ENCODE results near the gene NPS. TPM values are rescaled to one million over a fixed set of nuclear protein-coding genes. Genes with fewer than 3 reads are reported as not detected.

NPS gene
- total and polyA plus RNA-seq, 5 experiments from 2014 or later: not detected

DNA sequence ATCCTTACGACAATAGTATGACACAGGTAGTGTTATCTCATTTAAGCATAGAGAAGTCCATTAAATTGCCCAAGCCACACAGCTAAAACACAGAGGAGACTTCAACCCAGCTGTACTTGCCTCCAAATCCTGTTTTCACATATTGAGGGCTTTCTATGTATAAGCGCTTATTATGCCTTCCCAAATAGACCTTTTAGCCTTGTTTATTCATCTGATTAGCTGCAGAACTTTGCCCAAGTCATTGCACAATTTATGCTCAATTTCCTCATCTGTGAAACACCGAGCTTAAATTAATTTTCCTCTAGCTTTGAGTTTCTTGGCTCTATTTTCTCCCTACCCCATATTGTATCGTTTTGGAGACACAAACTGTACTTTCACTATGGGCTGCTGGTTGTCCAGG is 15.5 kb downstream of the NPS start:
- ATAC-seq (no peak), DNase-seq (no peak)
- peaks cover 0 to 2% (median 0%) of the 10 kb centered on the region in 9 donors for H3K9me3 Mint-ChIP-seq
- no peaks in the 10 kb centered on the region for H3K4me1 Mint-ChIP-seq
- H3K27ac Mint-ChIP-seq: no peak overlapping the region
- POLR2A ChIA-PET: no interaction called here
- H3K4me3 Mint-ChIP-seq: no peak overlapping the region
- H3K27me3 Mint-ChIP-seq: peaks cover 2 to 37% (median 4%) of the 10 kb centered on the region in 5 donors
- H3K36me3 Mint-ChIP-seq: no peaks in the 10 kb centered on the region

DNA sequence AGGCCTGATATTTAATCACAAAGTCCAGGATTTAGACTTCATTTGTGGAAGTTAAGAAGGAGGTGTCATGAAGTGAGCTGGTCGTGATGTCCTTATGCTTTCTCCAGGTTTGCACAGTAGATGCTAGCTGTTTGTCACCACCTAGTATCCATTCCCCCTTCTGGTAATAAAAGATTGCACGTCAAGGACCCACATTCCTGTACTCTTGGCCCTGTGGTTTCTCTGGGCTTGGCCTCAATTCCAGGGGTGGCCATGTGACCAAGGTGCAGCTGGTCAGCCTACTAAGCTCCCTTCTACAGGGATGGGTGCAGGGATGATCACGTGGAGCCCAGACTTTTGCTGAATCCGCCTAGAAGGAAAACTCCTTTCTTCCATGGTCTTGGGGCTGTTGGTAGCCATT is 16.5 kb downstream of the NPS start:
- peaks cover 0 to 2% (median 0%) of the 10 kb centered on the region in 9 donors for H3K9me3 Mint-ChIP-seq
- DNase-seq (no peak), ATAC-seq (no peak)
- no peak overlapping the region for H3K4me3 Mint-ChIP-seq
- no peak overlapping the region for H3K27ac Mint-ChIP-seq
- peaks cover 3 to 44% (median 4%) of the 10 kb centered on the region in 5 donors for H3K27me3 Mint-ChIP-seq
- no peaks in the 10 kb centered on the region for H3K4me1 Mint-ChIP-seq
- POLR2A ChIA-PET: no interaction called here
- no peaks in the 10 kb centered on the region for H3K36me3 Mint-ChIP-seq

DNA sequence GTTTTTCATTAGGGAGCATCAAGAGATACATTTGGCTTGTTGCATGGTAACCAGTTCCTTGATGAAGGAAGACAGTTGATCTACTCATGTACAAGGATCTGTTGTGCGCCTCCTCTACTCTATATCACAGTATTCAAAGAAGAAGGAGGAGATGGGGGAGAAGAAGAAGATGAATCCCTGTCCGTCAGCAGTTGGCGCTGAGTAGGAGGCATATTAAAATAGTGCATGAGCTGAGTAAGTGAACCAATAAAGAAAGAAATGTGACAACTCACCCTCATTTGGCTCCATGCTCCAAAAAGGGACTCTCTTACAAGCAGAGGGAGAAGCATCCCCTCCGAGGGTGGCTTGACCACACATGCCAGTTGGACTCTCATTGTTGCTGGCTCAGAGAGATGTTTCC is 20.1 kb downstream of the NPS start:
- Mint-ChIP-seq H3K4me1 (no peaks in the 10 kb centered on the region), H3K27ac (no peak overlapping the region), H3K27me3 (peaks cover 2 to 41% (median 6%) of the 10 kb centered on the region in 5 donors), H3K9me3 (peaks cover 5 to 19% (median 7%) of the 10 kb centered on the region in 9 donors), H3K36me3 (peaks cover 0 to 4% (median 0%) of the 10 kb centered on the region in 3 donors), H3K4me3 (no peak overlapping the region)
- no peak for ATAC-seq
- DNase-seq: no peak
- POLR2A ChIA-PET: no interaction called here

DNA sequence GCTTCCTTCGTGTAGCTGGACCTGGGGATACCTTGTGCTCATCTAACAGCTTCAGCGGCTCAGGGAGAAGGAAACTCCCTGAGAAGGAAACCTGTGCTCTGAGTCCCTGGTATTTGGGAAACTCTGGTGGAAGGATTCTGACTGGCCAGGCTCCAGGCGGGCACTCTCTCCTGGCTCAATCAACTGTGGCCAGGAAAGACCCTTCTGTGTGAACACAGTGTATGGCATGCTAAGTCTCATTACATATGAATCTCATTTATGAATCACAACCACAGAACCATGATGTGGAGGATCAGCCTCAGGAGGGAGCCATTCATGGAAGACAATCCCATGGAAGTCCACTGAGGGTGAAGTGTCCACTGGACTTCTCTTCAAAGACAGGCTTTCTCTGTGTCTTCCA is 20.9 kb downstream of the NPS start:
- DNase-seq: no peak

DNA sequence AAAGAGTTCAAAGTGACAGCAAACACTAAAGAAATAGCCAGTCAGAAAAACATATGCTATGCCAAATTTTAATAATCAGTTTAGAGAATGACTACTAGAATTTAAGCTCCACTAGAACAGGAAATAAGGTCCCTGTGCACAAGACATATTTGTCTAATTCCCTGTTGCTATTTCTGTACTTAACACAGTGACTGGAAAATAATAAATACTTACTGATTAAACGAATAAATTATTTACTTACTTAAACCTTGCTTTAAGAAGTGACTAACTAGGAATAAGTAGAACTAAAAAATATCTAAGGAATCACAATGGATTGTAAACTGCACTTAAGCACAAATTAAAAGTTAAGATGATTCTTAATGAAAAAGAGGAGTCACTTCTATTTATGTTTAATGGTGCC is 22.3 kb downstream of the NPS start:
- no peak overlapping the region for H3K4me3 Mint-ChIP-seq
- H3K36me3 Mint-ChIP-seq: peaks cover 0 to 4% (median 0%) of the 10 kb centered on the region in 3 donors
- POLR2A ChIA-PET: no interaction called here
- H3K4me1 Mint-ChIP-seq: no peaks in the 10 kb centered on the region
- H3K9me3 Mint-ChIP-seq: peaks cover 5 to 25% (median 12%) of the 10 kb centered on the region in 9 donors
- H3K27me3 Mint-ChIP-seq: peaks cover 5 to 35% (median 11%) of the 10 kb centered on the region in 5 donors
- H3K27ac Mint-ChIP-seq: no peak overlapping the region
- no peak for ATAC-seq
- no peak for DNase-seq

More for the DNA sequence above, 20.9 kb downstream of the NPS start:
- peaks cover 0 to 4% (median 0%) of the 10 kb centered on the region in 3 donors for H3K36me3 Mint-ChIP-seq
- H3K9me3 Mint-ChIP-seq: peaks cover 5 to 25% (median 12%) of the 10 kb centered on the region in 9 donors
- POLR2A ChIA-PET: no interaction called here
- H3K4me1 Mint-ChIP-seq: no peaks in the 10 kb centered on the region
- no peak overlapping the region for H3K4me3 Mint-ChIP-seq
- no peak overlapping the region for H3K27ac Mint-ChIP-seq
- no peak for ATAC-seq
- peaks cover 6 to 33% (median 8%) of the 10 kb centered on the region in 5 donors for H3K27me3 Mint-ChIP-seq

DNA sequence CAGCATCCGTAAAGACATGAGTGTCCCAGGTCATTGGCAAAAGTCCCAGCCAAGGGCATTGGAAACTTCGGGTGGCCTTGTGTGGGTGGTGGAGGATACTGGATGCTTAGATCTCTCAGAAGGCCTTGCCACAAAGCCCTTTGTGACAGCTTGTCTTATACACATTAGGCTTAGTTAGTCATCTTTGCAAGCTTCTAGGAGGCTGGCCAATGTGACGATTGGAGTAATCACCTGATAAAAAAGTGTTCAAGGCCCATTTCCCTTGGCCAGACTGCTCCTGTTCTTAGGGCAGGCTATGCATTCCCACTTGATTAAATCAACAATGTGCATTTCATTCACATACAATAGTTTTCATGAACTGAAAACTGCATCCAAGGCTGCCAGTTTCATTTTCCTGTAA is 26.9 kb downstream of the NPS start:
- Mint-ChIP-seq H3K27ac (no peak overlapping the region), H3K4me1 (no peaks in the 10 kb centered on the region)
- ATAC-seq: no peak

DNA sequence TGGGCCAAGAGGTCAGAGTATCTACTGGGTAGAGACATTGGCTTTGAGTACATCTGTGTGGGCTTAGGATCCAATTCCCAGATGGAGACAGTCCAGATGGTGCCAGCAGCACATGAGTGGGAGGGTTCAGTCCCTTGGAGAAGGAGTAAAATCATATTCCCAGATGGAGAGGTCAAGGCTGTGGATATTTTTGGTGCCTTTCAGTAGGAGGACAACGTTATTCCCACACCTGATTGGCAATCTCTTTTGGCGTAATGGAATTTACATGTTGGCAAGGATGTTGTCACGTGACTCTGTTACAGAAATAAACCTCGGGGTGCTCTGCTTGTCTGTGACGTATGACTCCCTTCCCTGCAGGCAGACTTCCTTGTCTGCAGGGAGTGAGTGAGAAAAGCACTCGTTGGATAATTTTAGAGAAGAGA is 27.6 kb downstream of the NPS start:
- ATAC-seq (no peak), DNase-seq (no peak)
- H3K27ac Mint-ChIP-seq: no peak overlapping the region
- H3K4me3 Mint-ChIP-seq: no peak overlapping the region
- H3K9me3 Mint-ChIP-seq: peaks cover 4 to 25% (median 12%) of the 10 kb centered on the region in 9 donors
- H3K27me3 Mint-ChIP-seq: peaks cover 2 to 26% (median 13%) of the 10 kb centered on the region in 5 donors
- H3K4me1 Mint-ChIP-seq: no peaks in the 10 kb centered on the region
- POLR2A ChIA-PET: no interaction called here
- peaks cover 0 to 4% (median 0%) of the 10 kb centered on the region in 3 donors for H3K36me3 Mint-ChIP-seq

More for the DNA sequence above, 26.9 kb downstream of the NPS start:
- no peak for DNase-seq
- H3K9me3 Mint-ChIP-seq: peaks cover 4 to 25% (median 12%) of the 10 kb centered on the region in 9 donors
- POLR2A ChIA-PET: no interaction called here
- peaks cover 4 to 26% (median 14%) of the 10 kb centered on the region in 5 donors for H3K27me3 Mint-ChIP-seq
- H3K36me3 Mint-ChIP-seq: peaks cover 0 to 4% (median 0%) of the 10 kb centered on the region in 3 donors
- H3K4me3 Mint-ChIP-seq: no peak overlapping the region

DNA sequence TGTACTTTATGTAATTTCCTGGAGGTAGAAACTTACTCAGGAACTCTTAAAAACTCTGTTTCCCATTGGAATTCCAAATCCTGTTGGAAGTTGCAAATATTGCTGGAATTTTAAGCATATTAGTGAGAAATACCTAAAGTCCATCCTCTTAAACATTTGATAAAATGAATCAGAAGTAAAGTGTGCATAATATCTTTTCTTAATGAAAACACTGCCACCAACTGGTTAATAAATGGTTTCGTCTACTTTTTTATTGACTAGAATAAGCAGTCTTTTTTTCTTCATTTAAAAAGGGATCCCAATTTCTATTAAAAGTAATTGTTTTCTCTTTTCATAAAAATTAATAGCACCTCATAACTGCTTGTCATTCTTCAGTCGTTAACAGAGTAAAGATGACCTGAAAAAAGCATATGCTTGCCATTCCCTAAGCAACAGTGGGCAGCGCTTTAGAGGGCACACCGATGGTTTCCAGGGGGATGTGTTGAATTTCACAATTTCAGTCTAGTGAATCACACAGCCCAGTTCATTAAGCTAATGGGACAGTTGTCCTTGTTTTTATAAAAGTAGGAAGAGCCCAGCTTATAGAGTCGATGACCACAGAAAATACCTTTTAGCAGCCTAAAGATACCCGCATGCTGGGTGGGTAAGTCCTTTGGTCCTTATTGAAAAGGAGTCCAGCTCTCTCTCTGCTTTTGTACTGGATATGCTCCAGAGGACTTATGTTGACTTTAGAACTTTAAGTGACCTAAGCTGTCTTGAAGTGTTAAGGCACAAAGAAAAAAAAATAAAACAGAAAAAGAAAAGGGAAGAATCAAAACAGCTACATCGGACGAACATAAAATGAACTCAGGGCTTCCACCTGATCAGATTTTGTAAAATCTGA is 28.5 kb downstream of the NPS start:
- Mint-ChIP-seq H3K27ac (peak overlapping the region in 1 of 10 donors; percentile 33), H3K4me3 (no peak overlapping the region), H3K9me3 (peaks cover 4 to 23% (median 11%) of the 10 kb centered on the region in 9 donors), H3K36me3 (peaks cover 0 to 4% (median 0%) of the 10 kb centered on the region in 3 donors), H3K27me3 (peaks cover 2 to 26% (median 16%) of the 10 kb centered on the region in 5 donors), H3K4me1 (no peaks in the 10 kb centered on the region)
- POLR2A ChIA-PET: no interaction called here
- no peak for ATAC-seq
- DNase-seq: no peak

DNA sequence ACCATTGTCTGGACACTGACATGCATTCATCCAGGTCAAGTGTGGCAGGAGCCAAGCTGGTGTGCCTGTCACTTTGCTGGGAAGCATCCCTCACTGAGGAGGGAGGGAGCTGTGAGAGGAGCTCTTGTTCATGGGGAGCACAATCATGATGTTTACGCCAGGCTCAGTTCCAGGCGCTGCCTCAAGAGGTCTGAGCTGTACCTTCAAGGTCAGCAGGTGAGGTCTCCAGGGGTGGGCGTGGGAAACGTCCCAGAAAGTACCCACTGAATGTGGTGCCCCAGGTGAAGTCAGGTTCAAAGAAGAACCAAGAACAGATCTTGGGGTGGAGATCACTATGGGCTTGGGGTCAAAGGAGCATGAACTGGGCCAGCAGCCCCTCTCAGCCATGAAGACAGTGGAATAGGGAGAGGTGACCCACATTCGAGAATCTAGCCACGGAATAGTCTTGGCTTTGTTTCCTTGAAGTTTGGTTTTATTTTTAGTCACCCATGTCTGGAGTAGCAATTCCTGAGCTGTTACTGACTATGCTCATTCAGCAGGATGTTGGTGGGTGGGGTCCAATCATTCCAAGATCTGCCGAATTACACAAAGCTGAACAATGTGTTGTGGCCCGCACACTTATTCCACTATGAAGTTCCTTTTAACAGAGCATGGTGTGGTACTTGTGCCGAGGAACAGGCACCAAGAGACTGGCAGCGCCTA is 29.3 kb downstream of the NPS start:
- Mint-ChIP-seq H3K36me3 (peaks cover 0 to 4% (median 0%) of the 10 kb centered on the region in 3 donors), H3K27me3 (peaks cover 2 to 26% (median 17%) of the 10 kb centered on the region in 5 donors), H3K27ac (no peak overlapping the region), H3K4me1 (no peaks in the 10 kb centered on the region), H3K9me3 (peaks cover 1 to 15% (median 4%) of the 10 kb centered on the region in 9 donors), H3K4me3 (no peak overlapping the region)
- ATAC-seq: no peak
- no peak for DNase-seq
- POLR2A ChIA-PET: no interaction called here

DNA sequence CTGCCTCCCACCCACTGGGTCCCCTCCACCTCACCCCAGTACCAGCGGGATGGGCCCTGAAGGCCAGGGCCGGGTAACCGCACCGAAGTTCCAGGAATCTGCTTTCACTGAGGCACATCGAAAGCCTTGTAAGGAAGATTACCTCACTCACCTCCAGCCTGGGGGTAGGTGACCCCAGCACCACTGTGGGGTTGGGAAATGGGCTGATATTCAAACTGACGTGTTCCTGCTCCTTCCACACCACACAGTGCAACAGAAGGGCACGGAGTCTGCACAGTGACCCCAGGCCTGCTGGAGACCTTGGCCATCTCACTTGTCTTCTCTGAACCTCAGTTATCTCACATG is 29.8 kb downstream of the NPS start:
- no peak overlapping the region for H3K27ac Mint-ChIP-seq
- POLR2A ChIA-PET: no interaction called here
- H3K9me3 Mint-ChIP-seq: peaks cover 0 to 9% (median 0%) of the 10 kb centered on the region in 9 donors
- no peak overlapping the region for H3K4me3 Mint-ChIP-seq
- H3K36me3 Mint-ChIP-seq: no peaks in the 10 kb centered on the region
- H3K4me1 Mint-ChIP-seq: no peaks in the 10 kb centered on the region
- peaks cover 2 to 26% (median 17%) of the 10 kb centered on the region in 5 donors for H3K27me3 Mint-ChIP-seq
- ATAC-seq: no peak
- DNase-seq: no peak

DNA sequence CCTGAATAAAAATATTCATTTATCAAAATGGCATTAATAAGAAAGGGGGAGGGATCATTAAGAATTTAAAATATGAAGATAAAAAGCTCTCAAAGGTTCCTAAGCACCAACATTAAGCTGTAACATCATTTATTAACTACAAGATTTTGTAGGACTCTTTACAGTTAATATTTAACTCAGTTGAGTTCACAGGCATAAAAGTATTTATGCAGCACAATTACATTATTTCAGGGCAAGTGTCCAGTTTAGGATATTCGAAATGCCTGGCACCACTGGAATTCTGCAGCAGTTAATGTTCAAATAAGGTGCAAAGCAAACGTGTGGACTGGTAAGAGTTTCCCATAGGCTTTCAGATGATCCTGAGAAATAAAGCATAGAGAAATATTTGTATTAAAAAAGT is 30.5 kb downstream of the NPS start:
- Mint-ChIP-seq H3K4me3 (no peak overlapping the region), H3K4me1 (no peaks in the 10 kb centered on the region), H3K27me3 (peaks cover 2 to 26% (median 12%) of the 10 kb centered on the region in 5 donors), H3K9me3 (peaks cover 0 to 4% (median 0%) of the 10 kb centered on the region in 9 donors), H3K27ac (no peak overlapping the region), H3K36me3 (no peaks in the 10 kb centered on the region)
- DNase-seq (no peak), ATAC-seq (no peak)
- POLR2A ChIA-PET: no interaction called here

DNA sequence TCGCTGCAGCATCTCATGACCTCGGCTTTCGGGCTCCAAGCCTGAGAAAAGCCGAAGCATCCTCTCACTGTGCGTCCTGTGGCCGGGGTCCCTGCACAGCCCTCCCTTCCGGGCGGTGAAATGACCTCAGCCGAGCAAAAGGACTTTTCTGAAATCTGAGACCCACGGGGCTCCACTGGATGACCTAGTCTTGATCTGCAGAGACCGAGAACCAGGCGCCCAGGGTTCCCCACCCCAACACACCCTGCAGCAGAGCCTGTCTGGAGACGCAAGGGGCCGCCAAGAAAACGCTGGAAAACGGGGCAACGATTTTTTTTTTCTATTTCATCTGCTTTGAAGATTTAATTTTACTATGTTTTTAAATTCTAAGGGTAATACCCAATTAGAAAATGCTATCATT is 31.7 kb downstream of the NPS start:
- Mint-ChIP-seq H3K27me3 (peaks cover 2 to 18% (median 8%) of the 10 kb centered on the region in 5 donors), H3K4me1 (no peaks in the 10 kb centered on the region), H3K4me3 (no peak overlapping the region), H3K36me3 (no peaks in the 10 kb centered on the region), H3K27ac (no peak overlapping the region), H3K9me3 (peaks cover 0 to 4% (median 0%) of the 10 kb centered on the region in 9 donors)
- ATAC-seq: no peak
- POLR2A ChIA-PET: no interaction called here
- no peak for DNase-seq

DNA sequence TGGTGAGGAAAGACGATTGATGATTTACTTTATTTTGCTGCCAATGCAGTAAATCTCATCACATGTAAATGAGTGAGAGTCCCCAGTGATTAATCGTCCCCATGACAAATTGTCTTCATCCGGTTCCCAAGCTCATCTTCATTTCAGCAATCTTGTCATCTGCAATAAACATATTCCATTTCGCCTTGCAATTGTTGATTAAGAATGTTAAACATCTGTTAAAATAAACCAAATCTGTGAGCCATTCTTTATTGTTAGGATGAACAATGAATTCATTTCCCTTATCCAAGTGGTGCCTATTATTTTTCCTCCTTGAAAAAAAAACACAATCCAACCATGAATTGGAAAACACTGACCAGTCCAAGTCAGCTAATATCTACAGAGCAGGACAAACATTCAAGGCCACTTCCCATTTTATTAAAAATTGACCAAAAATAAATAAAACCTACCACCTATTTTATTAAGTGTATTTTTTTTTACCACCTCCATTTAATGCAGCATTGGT is 36.5 kb downstream of the NPS start:
- POLR2A ChIA-PET: no interaction called here
- Mint-ChIP-seq H3K27ac (no peak overlapping the region), H3K27me3 (peaks cover 2 to 12% (median 8%) of the 10 kb centered on the region in 5 donors), H3K4me3 (no peak overlapping the region), H3K4me1 (no peaks in the 10 kb centered on the region), H3K36me3 (peaks cover 0 to 12% (median 0%) of the 10 kb centered on the region in 3 donors), H3K9me3 (peaks cover 0 to 12% (median 3%) of the 10 kb centered on the region in 9 donors)
- no peak for ATAC-seq
- DNase-seq: no peak
